ENCODE measurements around the gene ANGPTL4.
"Not testable (repeated sequence)": the region's sequence is repeated elsewhere in the genome, so short reads cannot be mapped to it uniquely, and the experiment has no call there.

The ANGPTL4 gene

DNA sequence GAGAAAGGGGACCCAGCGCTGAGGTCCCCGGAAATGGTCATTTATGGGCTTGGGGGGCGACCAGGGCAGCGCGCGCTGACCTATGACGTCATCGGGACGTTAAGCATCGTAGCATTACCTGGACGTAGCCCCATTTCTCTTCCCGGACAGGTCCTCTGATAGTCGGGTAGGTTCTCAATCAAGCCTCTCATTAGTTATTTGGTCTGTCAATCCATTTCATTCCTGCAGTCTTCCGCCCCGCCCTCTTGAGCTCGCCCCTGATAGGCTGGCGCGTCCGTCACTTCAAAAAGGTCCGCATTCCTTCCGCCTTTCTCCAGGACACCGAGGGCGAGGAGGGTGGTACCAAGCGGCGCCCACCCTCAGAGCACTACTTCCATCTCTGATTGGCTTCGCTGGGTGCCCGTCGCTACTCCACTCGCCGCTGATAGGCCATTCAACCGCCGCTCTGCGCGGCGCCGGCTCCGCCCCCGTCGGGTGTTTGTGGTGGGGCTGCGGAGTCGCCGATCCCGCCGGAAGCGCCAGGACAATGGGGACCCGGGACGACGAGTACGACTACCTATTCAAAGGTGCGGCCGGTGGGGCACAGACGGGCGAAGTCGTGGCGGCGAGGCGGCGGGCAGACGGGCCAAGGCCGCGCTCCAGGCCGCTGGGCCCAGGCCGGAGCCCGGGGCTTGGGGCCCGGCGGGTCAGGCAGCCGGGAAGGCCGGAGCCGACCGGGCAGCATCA is 26.1 kb downstream of the ANGPTL4 start, which contains the start of gene RAB11B:
Gene RAB11B, plus strand, starts transcription at position 470 of the 726 bp plus-strand sequence. Its CDS starts 57 bp downstream, at position 527.
- peak; percentile 99 for DNase-seq (ENCODE audit: low spot score)

DNA sequence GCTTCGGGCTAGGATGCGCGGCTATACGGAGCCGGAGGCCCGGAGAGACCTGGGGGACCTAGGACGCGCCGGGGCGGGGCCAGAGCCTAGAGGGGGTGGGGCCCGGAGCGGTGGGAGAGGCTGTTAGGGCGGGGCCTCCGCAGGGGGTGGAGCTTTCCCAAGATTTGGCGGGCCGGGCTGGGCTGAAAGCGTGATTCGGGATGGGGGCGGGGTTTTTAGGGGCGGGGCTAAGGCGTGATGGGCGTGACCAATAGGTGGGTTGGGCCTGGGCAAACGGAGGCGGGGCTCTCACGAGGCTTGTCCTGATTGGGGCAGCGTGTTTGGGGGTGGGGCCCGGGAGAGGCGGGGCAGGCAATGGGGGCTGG is 26.6 kb downstream of the ANGPTL4 start:
- DNase-seq (ENCODE audit: low spot score), result peak; percentile 88

DNA sequence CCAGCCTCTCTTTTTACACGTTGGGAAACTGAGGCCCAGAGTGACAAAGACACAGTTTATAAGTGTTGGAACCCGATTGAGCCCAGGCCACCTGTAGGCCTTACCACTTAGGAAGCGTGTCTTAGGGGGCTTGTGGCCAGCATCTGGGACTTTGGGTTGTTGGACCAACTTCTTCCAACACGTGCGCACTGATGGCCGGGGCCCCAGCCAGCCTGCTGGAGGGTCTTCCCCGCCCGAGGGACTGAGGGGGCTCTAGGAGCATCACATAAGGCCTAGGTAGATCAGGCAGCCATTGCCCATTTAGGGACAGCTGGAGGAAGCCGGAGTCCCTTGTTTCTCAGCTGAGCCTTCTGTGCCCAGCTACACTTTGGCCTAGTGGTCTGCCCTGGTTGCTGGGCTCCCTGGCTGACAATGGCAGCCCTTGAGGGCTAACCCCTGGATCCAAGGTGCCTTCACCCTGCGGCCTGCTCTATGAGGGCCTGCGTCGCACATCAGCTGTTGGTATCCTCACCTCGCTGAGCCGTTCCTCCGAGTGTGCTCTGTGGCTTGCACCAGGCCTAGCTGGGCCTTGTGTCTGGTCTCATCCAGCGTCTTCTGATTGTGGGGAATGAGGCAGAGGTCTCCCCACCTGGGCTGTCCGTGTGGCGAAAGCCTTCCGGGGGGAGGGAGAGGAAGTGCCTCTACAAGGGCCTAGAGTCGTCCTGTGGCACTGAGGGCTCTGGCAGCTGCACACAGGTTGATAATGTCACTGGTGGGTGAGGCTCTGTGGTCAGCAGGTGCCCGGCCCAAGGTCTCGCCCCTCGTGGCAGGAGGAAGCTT is 27.5 kb downstream of the ANGPTL4 start:
- DNase-seq (ENCODE audit: low spot score), result no peak

GRCh38 chr19:8392017-8392591 is 28.1 kb downstream of the ANGPTL4 start:
- DNase-seq (ENCODE audit: low spot score), result no peak

DNA sequence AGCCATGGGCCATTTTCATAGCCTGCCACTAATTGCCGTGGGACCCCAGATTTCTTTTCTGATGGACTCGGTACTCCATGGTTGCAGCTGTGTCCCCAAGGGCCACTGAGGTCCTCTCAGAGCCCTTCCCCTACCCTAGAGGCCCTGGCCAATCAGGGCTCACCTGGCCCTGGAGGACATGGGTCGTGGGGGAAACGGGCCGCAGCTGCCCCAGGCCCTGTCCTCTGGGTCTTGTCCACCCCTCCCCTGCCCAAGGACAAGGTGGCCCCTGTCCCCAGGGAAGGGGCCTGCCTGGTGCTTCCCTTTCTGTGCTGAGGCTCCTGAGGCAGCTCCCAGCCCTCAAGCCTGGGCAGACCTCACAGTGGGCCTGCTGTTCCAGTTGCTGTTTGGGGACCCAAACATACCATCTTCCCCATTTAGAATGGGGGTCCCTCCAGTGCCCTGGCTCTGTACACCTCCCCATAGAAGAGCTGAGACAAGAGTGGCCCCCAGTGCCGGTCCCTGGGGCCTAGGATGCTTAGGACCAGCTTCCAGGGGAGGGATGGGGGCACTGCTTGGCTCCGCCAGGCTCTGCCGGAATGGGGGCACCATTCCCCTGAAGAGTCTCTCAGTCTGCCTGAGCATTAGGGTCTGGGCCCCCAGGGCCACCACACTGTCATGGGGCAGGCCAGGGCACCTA is 29.4 kb downstream of the ANGPTL4 start:
- DNase-seq (ENCODE audit: low spot score), result no peak

GRCh38 chr19:8393871-8394250 is 29.9 kb downstream of the ANGPTL4 start:
- no peak for DNase-seq (ENCODE audit: low spot score)

DNA sequence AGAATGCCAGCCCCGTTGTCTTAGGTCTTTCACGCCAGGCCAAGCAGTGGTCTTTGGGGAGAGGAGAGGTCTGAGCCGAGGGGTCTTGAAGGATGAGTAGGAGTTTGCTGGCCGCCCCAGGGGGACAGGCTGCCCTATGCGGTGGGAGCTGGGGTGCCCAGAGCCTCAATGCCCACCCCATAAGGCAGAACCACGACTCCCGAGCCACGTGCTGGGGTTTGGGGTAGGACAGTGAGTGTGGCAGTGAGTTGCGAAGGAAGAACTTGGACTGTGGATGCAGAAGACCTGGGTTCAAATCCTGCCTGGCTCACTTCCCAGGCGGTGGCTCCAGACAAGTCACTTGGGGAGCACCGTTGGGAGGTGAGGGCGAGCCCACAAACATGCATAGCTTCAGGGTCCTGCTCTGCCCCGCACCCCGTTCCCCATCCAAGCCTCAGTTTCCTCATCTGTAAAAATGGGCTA is 31.7 kb downstream of the ANGPTL4 start:
- DNase-seq (ENCODE audit: low spot score), result no peak

- no peak for DNase-seq (ENCODE audit: low spot score)
Observed at GRCh38 chr19:8396185-8396562, 32.2 kb downstream of the ANGPTL4 start.

DNA sequence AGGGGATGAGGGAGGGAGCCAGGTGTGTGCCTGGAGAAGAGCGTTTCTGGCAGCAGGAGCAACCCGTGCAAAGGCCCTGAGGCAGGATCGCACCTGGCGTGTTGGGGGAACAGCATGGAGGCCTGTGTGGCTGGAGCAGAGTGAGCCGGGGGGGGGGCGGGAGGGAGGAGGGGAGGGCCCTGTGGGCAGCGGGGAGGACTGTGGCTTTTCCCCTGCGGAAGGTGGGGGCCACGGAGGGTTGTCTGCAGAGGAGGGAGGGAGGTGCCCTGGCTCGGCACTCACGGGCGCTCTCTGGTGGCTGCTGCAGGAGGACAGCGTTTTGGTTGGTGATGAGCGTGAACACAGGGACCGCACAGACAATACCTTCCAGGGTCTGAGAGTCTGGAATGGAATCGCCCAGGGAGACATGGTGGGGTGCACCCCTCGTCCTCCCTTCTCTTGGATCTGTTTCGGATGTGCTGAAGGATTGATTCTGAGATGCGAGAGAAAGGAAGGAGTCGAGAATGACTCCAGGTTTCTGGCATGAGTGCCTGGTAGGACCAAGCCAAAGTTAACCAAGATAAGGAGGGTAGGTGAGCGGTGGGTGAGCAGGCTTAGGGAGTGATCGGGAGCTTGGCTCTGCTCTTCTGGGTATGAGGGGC is 32.7 kb downstream of the ANGPTL4 start:
- peak; percentile 50 for DNase-seq (ENCODE audit: low spot score)

- no peak for DNase-seq (ENCODE audit: low spot score)
Observed at GRCh38 chr19:8397271-8397670, 33.3 kb downstream of the ANGPTL4 start.

DNA sequence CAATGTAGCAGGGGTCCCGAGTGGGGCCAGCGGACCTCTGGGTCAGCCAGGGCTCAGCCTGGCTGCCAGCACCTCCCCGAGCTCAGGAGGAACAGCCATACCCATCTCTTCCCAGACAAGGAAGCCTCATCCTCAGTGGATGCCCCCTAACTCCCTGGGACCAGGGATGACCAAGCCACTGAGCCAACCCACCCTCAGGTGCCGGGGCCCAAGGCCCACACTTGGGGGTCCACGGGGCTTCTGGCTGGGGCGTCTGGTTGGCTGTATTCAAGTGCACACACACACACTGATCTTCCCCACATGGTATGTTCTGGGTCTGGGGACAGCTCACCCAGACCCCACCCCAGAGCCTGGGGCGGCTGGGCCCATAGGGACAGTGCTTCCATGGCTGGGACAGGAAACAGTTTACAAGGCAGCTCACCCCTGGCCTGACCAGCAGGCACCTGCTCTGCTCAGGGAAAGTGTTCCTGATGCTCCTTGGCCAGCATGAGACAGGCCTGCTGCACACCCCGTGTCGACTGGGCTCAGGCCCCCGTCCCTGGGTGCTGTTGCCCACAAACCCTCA is 33.9 kb downstream of the ANGPTL4 start:
- DNase-seq (ENCODE audit: low spot score), result no peak

DNA sequence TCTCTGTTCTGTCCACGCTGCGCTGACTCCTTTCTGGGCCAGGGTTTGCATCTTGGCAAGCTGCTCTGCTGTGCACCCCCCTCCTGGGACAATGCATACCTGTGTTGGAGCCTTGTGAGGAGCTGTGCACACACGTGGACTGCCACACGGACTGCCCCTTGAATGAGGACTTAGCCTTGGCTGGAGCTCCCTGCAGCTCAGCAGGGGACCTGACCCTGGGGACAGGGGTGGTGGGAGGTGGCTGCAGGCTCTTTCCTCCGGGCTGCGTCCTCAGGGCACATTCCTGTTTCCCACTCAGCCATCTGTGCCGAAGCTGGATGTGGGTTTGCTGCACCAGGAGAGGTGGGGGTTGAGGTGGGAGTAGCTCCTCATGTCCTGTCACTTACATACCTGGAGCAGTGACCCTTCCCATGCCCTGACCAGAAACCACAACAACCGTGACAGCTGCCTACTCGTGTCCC is 34.4 kb downstream of the ANGPTL4 start:
- no peak for DNase-seq (ENCODE audit: low spot score)

GRCh38 chr19:8399681-8400188 is 35.8 kb downstream of the ANGPTL4 start:
- no peak for DNase-seq (ENCODE audit: low spot score)

DNA sequence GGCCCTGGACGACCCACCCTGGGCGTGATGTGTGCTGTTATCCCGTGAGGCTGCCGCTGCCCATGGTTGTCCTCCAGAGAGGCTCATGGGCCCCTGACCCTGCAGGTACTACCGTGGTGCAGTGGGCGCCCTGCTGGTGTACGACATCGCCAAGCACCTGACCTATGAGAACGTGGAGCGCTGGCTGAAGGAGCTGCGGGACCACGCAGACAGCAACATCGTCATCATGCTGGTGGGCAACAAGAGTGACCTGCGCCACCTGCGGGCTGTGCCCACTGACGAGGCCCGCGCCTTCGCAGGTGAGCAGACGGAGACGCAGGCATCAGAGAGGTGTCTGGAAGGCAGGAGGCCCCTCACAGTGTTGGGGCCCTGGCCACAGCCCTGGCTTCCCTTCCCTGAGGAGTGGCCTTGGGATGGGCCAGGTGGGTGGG is 38.0 kb downstream of the ANGPTL4 start:
- DNase-seq (ENCODE audit: low spot score), result no peak

GRCh38 chr19:8403098-8403819 is 39.3 kb downstream of the ANGPTL4 start:
- DNase-seq (ENCODE audit: low spot score), result no peak

DNA sequence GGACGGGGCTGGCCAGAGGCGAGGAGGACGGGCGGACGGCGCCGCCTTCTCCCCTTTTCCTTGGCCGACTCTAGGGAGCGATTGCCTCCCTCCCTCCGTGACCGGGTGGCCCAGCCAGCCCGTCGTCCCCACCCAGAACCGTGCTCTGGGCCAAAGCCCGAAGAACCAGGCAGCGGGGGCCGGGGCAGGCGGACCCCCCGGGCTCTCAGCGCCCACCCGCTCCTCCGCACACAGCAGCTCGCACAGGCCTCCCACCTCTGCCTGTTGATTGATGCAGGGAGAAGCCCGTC is 39.8 kb downstream of the ANGPTL4 start:
- no peak for DNase-seq (ENCODE audit: low spot score)

DNA sequence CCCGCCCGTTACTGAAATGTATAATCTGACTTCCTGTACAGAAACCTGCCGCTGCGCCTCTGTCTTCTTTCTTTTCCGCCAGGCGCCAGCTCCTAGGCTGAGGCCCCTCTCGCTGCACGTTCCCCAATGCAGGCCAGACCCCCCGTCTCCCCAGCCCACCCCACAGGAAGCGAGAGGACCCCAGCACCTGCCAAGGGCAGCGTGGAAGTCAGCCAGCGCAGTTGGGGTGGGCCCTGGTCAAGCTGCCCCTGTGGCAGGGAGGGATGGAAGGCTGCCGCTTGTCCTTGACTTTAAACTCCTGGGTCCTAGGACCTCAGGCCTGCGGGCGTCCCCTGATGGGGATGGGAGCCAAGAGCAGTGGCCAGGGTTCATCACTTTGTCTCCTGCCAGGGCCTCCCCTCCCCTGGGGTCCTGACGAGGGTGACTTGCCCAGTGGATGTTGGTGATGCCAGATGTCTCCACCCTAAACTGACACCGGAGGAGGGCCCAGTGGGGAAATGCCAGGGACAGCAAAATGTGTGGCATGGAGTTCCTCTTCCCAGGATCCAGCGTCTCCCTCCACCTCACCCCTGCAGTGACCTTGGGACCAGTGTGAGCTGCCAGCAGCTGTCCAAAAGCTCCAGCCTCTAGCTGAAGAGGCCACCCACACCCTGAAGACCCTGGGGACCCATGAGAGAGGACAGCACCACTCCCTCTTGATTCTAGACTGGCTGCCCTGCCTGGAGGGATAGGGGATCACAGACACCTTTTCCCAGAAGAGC is 40.6 kb downstream of the ANGPTL4 start:
- no peak for DNase-seq (ENCODE audit: low spot score)

DNA sequence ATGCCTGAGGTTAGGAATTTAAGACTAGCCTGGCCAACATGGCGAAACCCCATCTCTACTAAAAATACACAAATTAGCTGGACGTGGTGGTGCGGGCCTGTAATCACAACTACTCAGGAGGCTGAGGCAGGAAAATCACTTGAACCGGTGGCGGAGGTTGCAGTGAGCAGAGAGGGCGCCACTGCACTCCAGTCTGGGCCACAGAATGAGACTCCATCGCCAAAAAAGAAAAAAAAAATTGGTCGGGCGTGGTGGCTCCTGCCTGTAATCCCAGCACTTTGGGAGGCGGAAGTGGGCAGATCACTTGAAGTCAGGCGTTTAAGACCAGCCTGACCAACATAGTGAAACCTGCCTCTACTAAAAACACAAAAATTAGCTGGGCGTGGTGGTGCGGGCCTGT is 46.8 kb downstream of the ANGPTL4 start:
- not testable (repeated sequence) for DNase-seq (ENCODE audit: low spot score)

DNA sequence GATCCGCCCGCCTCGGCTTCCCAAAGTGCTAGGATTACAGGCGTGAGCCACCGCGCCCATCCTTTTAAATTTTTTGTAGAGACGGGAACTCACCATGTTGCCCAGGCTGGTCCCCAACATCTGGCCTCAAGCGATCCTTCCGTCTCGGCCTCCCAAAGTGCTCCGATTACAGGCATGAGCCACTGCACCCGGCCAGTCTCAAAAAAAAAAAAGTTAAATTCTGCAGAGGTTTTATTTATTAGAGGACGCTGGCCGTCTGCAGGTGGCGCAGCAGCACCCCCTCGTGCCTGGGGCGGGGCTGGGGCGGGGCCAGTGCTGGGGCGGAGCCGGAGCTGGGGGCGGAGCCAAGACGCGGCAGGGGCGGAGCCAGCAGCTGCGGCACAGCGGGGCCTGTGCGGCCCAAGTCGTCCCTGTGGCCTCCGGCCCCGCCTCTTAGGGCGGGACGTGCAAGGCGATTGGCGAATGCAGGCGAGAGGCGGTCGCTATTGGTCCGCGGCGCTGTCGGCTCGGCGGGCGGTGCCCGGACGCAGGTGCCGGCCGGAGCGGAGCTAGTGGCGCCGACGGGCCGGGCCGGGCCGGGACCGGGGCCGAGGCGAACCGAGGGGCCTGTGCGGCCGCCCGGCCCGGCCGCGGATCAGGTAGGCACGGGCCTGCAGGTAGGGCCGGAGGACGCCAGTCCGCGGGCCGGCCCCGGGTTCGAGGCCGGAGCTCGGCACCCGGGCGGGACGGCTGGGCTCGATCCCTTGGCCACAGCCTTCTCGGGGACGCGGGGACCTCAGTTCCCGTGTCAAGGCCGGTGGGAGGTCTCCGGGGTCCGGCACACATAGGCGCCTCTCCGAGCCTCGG is 49.1 kb downstream of the ANGPTL4 start, which contains the start of gene MARCHF2:
Gene MARCHF2, plus strand, starts transcription at position 523 of the 846 bp plus-strand sequence. CDS start 8,536 bp downstream, outside the sequence.
- DNase-seq (ENCODE audit: low spot score), result peak; percentile 95

Measured in CD4-positive, alpha-beta T cell treated with Interleukin-6 at 100 ng/mL for 8 hours (primary cell).